HG03196 (cell line): ENCODE measurements around the gene GON4L.
"Not testable (repeated sequence)": the region's sequence is repeated elsewhere in the genome, so short reads cannot be mapped to it uniquely, and the experiment has no call there.

Source experiments
- ATAC-seq: cut with Tn5 transposase; IDR thresholded peaks from one replicate; pipeline ENCODE4 v1.9.1; 2021; ENCODE audit not compliant: unreplicated experiment

Gene GON4L

GRCh38 chr1:155856975-155857930 lies at the start of gene GON4L:
TSS of gene GON4L (minus strand) at chr1:155857214. CDS start at chr1:155853780, 3,434 bp downstream.
- peak; percentile 39 for ATAC-seq

GRCh38 chr1:155904261-155904660 lies 47.2 kb upstream of the GON4L start:
- no peak for ATAC-seq

- no peak for ATAC-seq
These were observed 43.1 kb upstream of the GON4L start for GRCh38 chr1:155900161-155900560.

- no peak for ATAC-seq
These were observed 42.7 kb upstream of the GON4L start for GRCh38 chr1:155899683-155900082.

- ATAC-seq: no peak
These were observed 41.9 kb upstream of the GON4L start for GRCh38 chr1:155898888-155899287.

GRCh38 chr1:155897746-155898145 lies 40.7 kb upstream of the GON4L start:
- no peak for ATAC-seq

- not testable (repeated sequence) for ATAC-seq
These were observed 39.5 kb upstream of the GON4L start for GRCh38 chr1:155896476-155896875.

- ATAC-seq: not testable (repeated sequence)
These were observed 38.6 kb upstream of the GON4L start for GRCh38 chr1:155895617-155896016.

GRCh38 chr1:155893389-155894142 lies 36.6 kb upstream of the GON4L start:
- no peak for ATAC-seq

GRCh38 chr1:155892796-155893195 lies 35.8 kb upstream of the GON4L start:
- ATAC-seq: no peak

GRCh38 chr1:155890251-155890650 lies 33.2 kb upstream of the GON4L start:
- ATAC-seq: no peak

- no peak for ATAC-seq
These were observed 32.6 kb upstream of the GON4L start for GRCh38 chr1:155889566-155889965.

GRCh38 chr1:155888481-155888880 lies 31.5 kb upstream of the GON4L start:
- no peak for ATAC-seq

GRCh38 chr1:155884982-155885381 lies 28.0 kb upstream of the GON4L start:
- no peak for ATAC-seq

GRCh38 chr1:155884031-155884960 lies 27.3 kb upstream of the GON4L start:
- no peak for ATAC-seq

GRCh38 chr1:155882766-155883165 lies 25.8 kb upstream of the GON4L start:
- ATAC-seq: no peak

- no peak for ATAC-seq
These were observed 25.2 kb upstream of the GON4L start for GRCh38 chr1:155882235-155882634.

GRCh38 chr1:155880950-155881349 lies 23.9 kb upstream of the GON4L start:
- no peak for ATAC-seq

GRCh38 chr1:155880251-155880650 lies 23.2 kb upstream of the GON4L start:
- ATAC-seq: no peak

GRCh38 chr1:155877945-155878344 lies 20.9 kb upstream of the GON4L start:
- no peak for ATAC-seq

GRCh38 chr1:155873860-155874259 lies 16.8 kb upstream of the GON4L start:
- no peak for ATAC-seq
